HG02870 (cell line): ENCODE measurements around the gene AKR1C1.
"Not testable (repeated sequence)": the region's sequence is repeated elsewhere in the genome, so short reads cannot be mapped to it uniquely, and the experiment has no call there.

Source experiments
- ATAC-seq: cut with Tn5 transposase; IDR thresholded peaks from one replicate; pipeline ENCODE4 v1.9.1; 2021; ENCODE audit warnings: mild to moderate bottlenecking, moderate library complexity; ENCODE audit not compliant: unreplicated experiment

AKR1C1 gene

GRCh38 chr10:4982764-4983226 is 19.6 kb downstream of the AKR1C1 start:
- no peak for ATAC-seq

GRCh38 chr10:4983615-4984216 is 20.5 kb downstream of the AKR1C1 start:
- ATAC-seq, result no peak

- no peak for ATAC-seq
Observed at GRCh38 chr10:4984223-4984622, 21.0 kb downstream of the AKR1C1 start.

GRCh38 chr10:4984971-4985594 is 21.9 kb downstream of the AKR1C1 start:
- no peak for ATAC-seq

DNA sequence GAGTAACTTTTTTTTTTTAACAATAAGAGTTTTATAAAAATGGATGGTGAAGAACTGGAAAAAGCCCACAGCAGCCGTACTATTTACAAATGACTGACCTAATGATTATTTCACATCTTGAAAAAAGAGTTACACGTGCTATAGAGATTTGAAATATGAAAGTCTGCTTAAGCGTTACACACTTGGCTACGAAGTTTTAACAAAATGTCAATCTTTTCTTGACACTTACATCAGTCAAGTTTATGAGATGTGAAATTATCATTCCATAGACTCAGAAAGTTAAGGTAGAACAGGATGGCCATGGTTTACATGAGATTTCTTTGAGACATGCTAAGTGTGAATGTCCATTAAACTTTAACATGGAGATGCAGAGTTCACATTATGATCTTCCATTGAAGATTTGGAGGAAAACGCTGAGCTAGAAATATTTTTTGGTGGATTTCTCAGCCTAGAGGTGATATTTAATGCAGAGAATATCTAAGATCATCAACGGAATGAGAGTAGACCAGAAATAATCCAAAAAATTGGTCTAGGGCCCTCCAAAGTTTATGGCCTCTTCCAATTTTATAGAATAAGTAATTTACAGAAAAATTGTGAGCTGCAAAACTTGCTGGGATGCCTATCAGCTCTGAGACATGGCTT is 24.9 kb downstream of the AKR1C1 start:
- ATAC-seq, result not testable (repeated sequence)

- ATAC-seq, result no peak
Observed at GRCh38 chr10:4990217-4990616, 27.0 kb downstream of the AKR1C1 start.

DNA sequence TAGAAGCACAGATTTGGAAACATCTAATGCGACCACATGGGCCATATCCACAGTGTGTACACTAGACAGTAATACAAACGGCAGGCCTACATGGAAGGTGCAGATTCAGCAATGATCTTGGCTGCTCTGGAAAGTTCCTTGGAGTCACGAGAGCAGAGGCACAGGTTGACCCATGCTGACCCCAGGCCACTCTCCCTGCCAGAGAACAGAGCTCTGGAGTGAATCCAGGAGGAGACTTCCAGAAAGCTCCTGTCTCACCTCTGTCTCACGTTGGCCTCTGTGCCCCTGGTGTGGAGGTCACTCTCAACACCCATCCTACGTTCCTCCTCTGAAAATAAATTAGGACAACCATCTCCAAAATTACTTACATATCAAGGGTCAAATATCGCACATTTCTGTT is 28.2 kb downstream of the AKR1C1 start:
- not testable (repeated sequence) for ATAC-seq

GRCh38 chr10:4992564-4992963 is 29.3 kb downstream of the AKR1C1 start:
- not testable (repeated sequence) for ATAC-seq

DNA sequence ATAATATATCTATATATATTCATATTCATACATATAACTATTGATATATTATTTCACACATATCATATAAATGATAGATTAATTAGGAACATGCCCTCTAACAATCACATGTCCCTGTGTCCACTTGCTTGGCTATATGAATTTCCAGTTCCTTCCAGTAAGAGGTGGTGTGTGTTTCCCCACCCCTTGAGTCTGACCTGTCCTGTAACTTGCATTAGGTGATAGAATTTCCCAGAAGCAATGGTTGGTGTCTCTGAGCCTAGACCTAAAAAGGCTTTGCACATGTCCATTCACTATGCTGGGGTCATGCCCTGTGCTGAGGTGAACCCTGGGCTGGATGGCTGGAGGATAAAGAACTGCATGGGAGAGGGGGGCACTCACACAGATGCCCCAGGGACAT is 31.0 kb downstream of the AKR1C1 start:
- ATAC-seq, result not testable (repeated sequence)

DNA sequence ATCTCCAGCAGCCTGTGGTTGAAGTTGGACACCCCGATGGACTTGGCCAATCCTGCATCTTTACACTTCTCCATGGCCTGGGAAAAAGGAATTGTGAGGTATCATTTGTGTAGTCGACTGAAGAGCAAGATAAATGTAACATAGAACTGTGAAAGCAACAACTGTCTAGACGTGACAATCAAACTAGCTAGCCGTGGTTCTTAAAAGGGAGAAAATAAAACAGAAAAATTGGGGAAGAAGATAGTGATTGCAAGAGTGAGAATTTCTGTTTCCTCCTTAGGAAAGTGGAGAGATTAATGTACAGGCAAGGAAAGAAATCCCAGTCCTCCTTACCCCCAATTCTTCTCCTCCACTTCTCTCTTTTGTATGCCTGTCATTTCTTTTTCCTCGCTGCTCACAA is 35.5 kb downstream of the AKR1C1 start:
- no peak for ATAC-seq

- ATAC-seq, result no peak
Observed at GRCh38 chr10:5002013-5002727, 39.0 kb downstream of the AKR1C1 start.

DNA sequence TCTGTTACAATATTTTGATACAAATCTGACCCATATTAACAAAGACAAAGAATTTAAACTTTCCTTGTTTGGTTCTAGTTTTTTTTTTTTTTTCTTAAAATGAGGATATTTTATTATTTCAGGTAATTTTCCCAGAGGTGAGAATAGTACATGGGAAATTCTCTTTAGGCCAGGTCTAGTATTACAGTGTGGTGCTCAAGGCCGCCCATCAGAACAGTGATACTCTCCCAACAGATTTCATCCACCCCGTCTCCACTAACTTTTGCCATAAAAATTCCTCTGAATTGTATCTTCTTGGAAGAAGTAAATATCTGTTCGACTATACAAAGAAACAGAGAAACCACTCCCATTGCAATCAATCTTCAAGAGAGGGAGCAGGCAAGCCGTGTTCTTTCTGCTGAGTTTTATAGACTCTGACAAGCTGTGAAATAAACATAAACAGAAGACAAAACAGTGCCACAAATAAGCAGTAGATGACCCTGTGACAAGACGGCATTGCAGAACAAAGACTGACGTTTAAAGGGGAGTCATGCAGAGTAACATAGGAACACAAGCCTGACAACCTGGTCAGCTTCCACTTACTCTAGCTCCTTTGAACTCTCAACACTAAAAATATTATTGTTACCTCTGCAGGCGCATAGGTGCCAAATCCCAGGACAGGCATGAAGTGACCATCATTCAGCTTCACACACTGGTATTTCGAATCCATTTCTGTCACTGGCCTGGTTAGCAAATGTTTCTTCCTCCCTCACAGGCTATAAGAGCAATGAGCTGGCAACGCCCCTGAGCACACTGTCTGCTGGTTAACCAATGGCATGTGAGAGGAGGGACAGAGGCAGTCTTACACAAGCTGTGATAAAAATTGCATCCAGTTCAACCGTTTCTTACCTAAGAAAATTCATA is 40.2 kb downstream of the AKR1C1 start, which contains the start of gene AKR1C2:
AKR1C2 (minus strand) TSS at position 731 of the 903 bp plus-strand sequence; CDS start at position 709, 22 bp downstream.
- not testable (repeated sequence) for ATAC-seq

DNA sequence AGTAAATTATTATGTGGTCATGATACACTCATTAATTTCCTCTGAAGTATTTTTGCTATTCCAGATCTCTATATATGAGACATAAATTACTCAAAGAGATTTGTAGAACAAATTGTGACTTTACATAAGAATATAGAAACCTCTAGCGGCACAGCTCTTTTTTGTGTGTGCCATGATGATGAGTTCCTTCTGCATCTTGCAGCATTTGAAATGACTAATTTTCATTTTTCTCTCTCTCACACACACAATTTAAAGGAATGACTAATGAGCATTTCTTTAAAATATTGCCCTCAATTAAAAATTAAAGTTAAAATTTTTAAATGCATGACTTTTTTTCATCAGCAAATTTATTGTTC is 40.8 kb downstream of the AKR1C1 start:
- not testable (repeated sequence) for ATAC-seq

DNA sequence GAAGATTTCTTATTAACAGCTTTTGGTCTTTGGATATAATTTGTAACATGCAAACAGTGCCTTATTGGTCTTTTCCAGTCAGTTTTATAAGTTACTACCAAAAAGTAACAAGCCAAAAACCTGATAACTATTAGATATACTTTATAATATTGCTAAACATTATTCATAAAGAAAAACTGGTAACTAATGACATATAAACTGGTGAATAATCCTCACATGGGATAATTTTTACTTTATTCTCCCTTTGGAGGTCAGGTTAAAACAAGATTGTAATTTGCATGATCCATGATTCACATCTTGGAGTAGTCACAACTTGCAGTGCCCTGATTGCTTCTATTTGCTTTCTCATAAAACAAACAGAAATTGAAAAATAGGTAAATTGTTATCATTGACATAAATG is 41.3 kb downstream of the AKR1C1 start:
- ATAC-seq, result not testable (repeated sequence)

DNA sequence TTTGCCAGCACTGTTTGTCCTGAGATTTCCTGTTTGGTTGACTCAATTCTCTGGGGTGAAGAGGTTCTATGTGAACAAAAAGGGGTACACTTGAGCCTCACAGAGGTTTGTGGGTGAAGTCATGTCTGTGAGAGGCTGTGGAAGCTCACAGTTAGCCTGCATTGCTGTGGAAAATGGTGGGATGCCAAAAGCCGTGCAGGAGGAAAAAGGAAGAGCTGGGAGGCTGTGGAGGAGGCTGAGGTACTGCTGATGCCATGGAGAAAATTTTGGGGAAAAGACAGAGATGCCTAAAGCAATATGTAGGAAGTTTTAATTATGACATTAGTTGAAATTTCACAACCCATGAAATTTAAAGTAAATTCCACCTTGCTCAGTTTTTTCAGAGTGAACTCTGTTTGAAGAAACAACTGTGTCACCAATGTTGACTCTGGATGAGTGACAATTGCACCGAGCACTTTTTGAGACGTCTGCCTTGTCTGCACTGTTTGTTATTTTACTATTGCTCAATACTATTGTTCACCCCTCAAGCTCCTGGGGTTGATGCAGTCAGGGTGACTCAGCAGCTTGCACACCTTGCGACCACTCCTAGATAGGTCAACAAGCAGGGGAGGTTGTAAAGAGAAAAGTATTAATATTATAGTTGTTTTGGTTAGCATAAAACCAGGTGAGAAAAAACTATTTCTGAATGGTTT is 45.8 kb downstream of the AKR1C1 start:
- not testable (repeated sequence) for ATAC-seq

DNA sequence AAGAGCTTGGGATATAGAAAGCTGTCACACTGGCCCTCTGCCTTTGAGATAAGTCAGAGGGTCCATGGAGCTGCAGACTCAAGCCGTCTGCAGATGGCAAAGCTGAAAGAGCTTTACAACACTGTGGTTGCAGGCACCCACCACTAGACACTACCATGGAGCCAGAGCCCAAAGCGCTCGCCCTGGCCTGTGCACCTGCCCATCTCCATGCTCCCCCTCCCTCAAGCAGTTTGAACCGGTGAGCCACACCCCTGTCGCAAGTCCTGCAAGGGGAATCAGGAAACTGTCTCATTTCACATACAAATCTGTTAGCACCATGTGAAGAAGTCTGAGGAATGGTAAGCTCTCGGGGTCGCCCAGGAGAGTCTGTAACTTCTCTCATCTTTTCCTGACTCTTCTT is 46.8 kb downstream of the AKR1C1 start:
- not testable (repeated sequence) for ATAC-seq

- not testable (repeated sequence) for ATAC-seq
Observed at GRCh38 chr10:5011392-5011791, 48.2 kb downstream of the AKR1C1 start.

DNA sequence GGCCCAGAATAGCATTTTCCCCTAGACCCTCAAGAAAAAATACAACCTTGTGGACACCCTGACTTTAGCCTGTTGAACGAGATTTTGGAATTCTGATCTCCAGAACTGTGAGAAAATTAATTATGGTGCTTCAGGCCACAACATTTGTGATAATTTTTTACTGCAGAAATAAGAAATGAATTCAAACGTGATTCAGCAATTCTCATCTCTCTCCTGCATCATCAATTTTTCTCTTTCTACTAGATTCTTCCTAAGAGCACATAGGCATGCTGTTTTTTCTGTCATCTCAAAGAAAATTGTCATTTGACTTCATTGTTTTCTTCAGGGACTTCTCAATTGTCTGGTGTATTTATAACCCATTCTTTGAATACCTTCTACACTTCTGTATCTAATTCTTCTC is 49.4 kb downstream of the AKR1C1 start:
- no peak for ATAC-seq

GRCh38 chr10:5013385-5013784 is 50.2 kb downstream of the AKR1C1 start:
- ATAC-seq, result no peak
